Colonic mucosa (tissue), 4 donors: ENCODE measurements around the gene HBE1. TPM values are rescaled to one million over a fixed set of nuclear protein-coding genes. Genes with fewer than 3 reads are reported as not detected.

Source experiments
- DNase-seq: peaks from one replicate; pipeline ENCODE4 v3.0.0-alpha.2; 2020
- H3K27ac ChIP-seq: fragments of 200-600 bp; one replicate; pipeline ENCODE4 v1.8.0; 2021
- H3K27me3 ChIP-seq: fragments of 200-600 bp; one replicate; pipeline ENCODE4 v1.8.0; 2021
- H3K36me3 ChIP-seq: fragments of 200-600 bp; one replicate; pipeline ENCODE4 v1.8.0; 2021
- H3K4me1 ChIP-seq: fragments of 200-600 bp; one replicate; pipeline ENCODE4 v1.8.0; 2021; ENCODE audit warnings: mild to moderate bottlenecking
- H3K4me3 ChIP-seq: fragments of 200-600 bp; one replicate; pipeline ENCODE4 v1.8.0; 2021
- H3K9ac ChIP-seq, 2 donors: one replicate each; pipeline ENCODE4 v1.7.0; 2013; ENCODE audit warnings: control low read depth in 2 of 2, low read depth in 2 of 2, low read length in 2 of 2
- H3K9me3 ChIP-seq: fragments of 200-600 bp; one replicate; pipeline ENCODE4 v1.8.0; 2021
- CTCF ChIP-seq: fragments of 200-600 bp; IDR thresholded peaks from one replicate; pipeline ENCODE4 v1.8.0; 2022; ENCODE audit warnings: antibody characterized with exemption, mild to moderate bottlenecking
- intact Hi-C: fragments of 100-400 bp; cut with DNase I; formaldehyde crosslinking; loops from one replicate; pipeline ENCODE4 v1.14.1; 2022
- total RNA-seq, 2 donors: library from RNA; stranded (reverse); fragmentation: NEBNext Ultra II Directional in 1 of 2; extraction: Animal tissue kit (Norgen Biotek cat#: 25700) in 1 of 2; gene quantifications; one replicate each; pipeline ENCODE4 v1.2.1, GENCODE V29; 2021
- donor health status: healthy.
- donor health status: DM: no; HTN: no; CAD: no.
- donor health status: DM: no; HTN: no; CAD: no.

HBE1 gene
- total RNA-seq, 2 donors from 2014 or later: 4.0 TPM; not detected in 1

DNA sequence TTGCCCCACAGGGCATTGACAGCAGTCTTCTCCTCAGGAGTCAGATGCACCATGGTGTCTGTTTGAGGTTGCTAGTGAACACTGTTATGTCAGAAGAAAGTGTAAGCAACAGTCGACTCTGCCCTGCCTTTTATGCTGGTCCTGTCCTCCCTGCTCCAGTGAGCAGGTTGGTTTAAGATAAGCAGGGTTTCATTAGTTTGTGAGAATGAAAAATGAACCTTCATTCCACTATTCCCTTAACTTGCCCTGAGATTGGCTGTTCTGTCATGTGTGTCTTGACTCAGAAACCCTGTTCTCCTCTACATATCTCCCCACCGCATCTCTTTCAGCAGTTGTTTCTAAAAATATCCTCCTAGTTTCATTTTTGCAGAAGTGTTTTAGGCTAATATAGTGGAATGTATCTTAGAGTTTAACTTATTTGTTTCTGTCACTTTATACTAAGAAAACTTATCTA is 35.3 kb downstream of the HBE1 start, which contains the start of gene HBD:
TSS of gene HBD (minus strand) at position 103 of the 454 bp plus-strand sequence. CDS start at position 53, 50 bp downstream.
- no peaks in the 10 kb centered on the region for H3K4me1 ChIP-seq
- no peak for DNase-seq
- H3K9me3 ChIP-seq: no peaks in the 10 kb centered on the region
- no peaks in the 10 kb centered on the region for H3K27me3 ChIP-seq
- intact Hi-C loops: no loop called here
- H3K9ac ChIP-seq: no peak within 1 kb of the TSS
- TF ChIP-seq CTCF: no peak
- H3K4me3 ChIP-seq: no peak within 1 kb of the TSS
- H3K36me3 ChIP-seq: no peaks in the 10 kb centered on the region
- H3K27ac ChIP-seq: no peak within 1 kb of the TSS

DNA sequence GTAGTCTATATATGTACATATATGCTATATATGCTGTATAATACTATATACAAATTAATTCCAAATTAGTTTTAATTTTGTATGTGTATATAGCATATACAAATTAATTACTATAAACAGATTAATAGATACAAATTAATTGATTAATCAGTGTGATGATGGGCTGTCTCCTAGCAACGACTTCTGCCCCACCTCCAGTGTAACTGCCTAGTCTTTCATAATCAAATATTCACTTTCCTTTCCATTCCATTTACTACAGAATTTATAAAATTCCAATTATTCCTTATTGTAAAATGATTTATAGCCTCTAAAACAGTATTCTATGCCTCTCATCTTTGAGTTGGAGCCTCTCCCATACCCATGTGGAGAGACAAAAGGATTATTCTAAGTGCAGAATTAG is 36.4 kb downstream of the HBE1 start:
- TF ChIP-seq CTCF: no peak

GRCh38 chr11:5232821-5233220 is 36.9 kb downstream of the HBE1 start:
- no peak overlapping the region for H3K27ac ChIP-seq
- intact Hi-C loops: no loop called here
- H3K4me3 ChIP-seq: no peak overlapping the region
- no peaks in the 10 kb centered on the region for H3K27me3 ChIP-seq
- no peak for DNase-seq
- TF ChIP-seq CTCF: no peak
- no peaks in the 10 kb centered on the region for H3K36me3 ChIP-seq
- no peaks in the 10 kb centered on the region for H3K9me3 ChIP-seq
- no peak overlapping the region for H3K9ac ChIP-seq
- H3K4me1 ChIP-seq: no peaks in the 10 kb centered on the region

More for the DNA sequence above, 36.4 kb downstream of the HBE1 start:
- intact Hi-C loops: no loop called here
- Histone ChIP-seq H3K27me3 (no peaks in the 10 kb centered on the region), H3K27ac (no peak overlapping the region), H3K9ac (no peak overlapping the region), H3K4me3 (no peak overlapping the region), H3K9me3 (no peaks in the 10 kb centered on the region), H3K4me1 (no peaks in the 10 kb centered on the region), H3K36me3 (no peaks in the 10 kb centered on the region)
- DNase-seq: no peak

DNA sequence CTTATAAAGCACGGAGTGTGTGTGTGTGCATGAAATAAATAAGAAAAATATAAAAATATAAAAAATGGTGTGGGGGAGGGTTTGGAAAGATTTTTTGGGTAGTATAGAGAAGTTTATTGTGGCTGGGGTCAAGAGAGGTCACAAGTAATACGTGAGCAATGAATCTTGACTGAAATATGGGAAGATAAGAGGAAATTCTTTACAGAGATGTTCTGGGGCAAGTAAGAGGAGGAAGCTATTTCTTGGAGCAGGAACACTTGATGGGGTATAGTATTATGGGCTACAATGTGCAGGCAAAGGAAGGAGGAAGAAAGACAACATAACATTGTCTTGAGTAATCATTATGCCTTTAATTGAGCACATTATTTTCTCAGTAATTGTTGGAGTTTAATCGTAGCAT is 37.6 kb downstream of the HBE1 start:
- H3K27me3 ChIP-seq: no peaks in the 10 kb centered on the region
- no peak for DNase-seq

DNA sequence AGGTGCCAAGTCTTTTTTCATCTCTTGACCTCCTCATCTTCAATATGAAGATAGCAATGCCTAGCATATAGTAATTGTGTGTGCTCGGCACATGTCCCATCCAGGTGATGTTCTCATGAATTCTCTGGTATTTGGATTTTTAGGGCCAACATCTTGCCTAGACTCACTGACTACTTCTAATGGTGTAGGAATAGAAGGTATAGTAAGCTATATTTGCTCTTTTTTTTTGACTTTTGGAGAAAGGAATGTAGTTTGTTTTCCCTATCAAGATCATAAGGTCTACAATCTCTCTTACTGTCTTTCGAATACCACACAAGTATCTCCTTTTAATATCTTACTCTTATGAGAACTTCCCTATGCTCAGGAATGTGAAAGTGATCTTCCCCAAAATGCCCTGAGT is 38.6 kb downstream of the HBE1 start:
- Histone ChIP-seq H3K36me3 (no peaks in the 10 kb centered on the region), H3K4me3 (no peak overlapping the region), H3K4me1 (no peaks in the 10 kb centered on the region), H3K9ac (no peak overlapping the region), H3K27ac (no peak overlapping the region), H3K27me3 (no peaks in the 10 kb centered on the region), H3K9me3 (no peaks in the 10 kb centered on the region)
- no peak for DNase-seq
- intact Hi-C loops: no loop called here
- no peak for TF ChIP-seq CTCF

More for the DNA sequence above, 37.6 kb downstream of the HBE1 start:
- H3K9ac ChIP-seq: no peak overlapping the region
- no peaks in the 10 kb centered on the region for H3K9me3 ChIP-seq
- no peaks in the 10 kb centered on the region for H3K4me1 ChIP-seq
- intact Hi-C loops: no loop called here
- TF ChIP-seq CTCF: no peak
- H3K36me3 ChIP-seq: no peaks in the 10 kb centered on the region
- no peak overlapping the region for H3K4me3 ChIP-seq
- H3K27ac ChIP-seq: no peak overlapping the region
